B cell (primary cell): Measurements from ENCODE around the gene ASTN2.

ENCODE experiments used
- EZH2 ChIP-seq: IDR thresholded peaks from 2 replicates; pipeline ENCODE4 v1.6.1; 2012; ENCODE audit warnings: borderline replicate concordance, low read depth, mild to moderate bottlenecking, moderate library complexity, low read length; ENCODE audit not compliant: insufficient read depth, poor library complexity, severe bottlenecking
- TF ChIP-seq, protein P1 (sequence below): fragments of 200-600 bp; IDR thresholded peaks from one replicate; pipeline ENCODE4 v1.8.0; 2022; ENCODE audit warnings: antibody characterized with exemption, mild to moderate bottlenecking

- TF ChIP-seq, protein P1, sequence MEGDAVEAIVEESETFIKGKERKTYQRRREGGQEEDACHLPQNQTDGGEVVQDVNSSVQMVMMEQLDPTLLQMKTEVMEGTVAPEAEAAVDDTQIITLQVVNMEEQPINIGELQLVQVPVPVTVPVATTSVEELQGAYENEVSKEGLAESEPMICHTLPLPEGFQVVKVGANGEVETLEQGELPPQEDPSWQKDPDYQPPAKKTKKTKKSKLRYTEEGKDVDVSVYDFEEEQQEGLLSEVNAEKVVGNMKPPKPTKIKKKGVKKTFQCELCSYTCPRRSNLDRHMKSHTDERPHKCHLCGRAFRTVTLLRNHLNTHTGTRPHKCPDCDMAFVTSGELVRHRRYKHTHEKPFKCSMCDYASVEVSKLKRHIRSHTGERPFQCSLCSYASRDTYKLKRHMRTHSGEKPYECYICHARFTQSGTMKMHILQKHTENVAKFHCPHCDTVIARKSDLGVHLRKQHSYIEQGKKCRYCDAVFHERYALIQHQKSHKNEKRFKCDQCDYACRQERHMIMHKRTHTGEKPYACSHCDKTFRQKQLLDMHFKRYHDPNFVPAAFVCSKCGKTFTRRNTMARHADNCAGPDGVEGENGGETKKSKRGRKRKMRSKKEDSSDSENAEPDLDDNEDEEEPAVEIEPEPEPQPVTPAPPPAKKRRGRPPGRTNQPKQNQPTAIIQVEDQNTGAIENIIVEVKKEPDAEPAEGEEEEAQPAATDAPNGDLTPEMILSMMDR: no peak
- no peak for TF ChIP-seq EZH2
These were observed 756.6 kb downstream of the ASTN2 start for GRCh38 chr9:116658265-116658664.
